ENCODE data around the gene CELSR1.

CELSR1 gene

DNA sequence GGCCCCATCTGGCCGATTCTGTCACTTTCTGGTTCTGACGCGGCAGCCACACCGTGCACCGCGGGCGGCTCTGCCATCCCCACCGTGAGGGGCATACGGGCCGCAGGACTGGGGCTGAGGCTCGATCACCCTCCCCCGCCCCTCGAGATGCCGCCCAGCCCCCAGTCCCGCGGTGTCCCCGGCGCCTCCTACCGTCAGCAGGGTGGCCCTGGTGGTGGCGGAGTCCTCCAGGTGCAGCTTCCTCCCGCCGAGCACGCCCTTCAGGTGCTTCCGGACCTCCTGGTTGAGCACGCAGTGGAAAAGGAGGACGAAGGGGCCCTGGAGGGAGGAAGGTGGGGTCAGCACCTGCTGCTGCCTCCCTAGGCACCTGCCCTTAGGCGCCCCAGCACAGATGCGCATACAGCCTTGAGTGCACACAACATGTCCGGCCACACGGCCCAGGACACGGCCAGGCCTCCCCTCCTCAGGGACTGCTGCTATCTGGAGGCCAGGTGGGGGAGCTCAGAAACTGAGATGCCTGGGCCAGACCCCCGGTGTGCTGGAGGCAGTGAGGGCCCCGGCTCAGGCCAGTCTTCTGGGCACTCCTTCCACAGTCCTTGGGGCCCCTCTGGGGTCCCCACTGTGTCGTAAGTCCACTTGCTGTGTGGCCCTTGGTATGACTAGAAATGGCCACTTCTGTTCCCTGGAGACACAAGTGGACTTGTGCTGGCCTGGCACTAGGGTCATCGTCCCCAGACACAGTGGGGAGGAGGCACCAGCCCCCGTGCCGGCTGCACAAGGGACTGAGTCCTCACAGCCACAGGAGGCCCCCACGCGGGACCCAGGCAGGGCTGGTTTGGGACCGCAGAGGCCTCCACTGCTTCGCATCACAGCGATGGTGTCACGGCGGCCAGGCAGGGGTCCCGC is 170.4 kb downstream of the CELSR1 start (continued):
- no peak for TF ChIP-seq TCF4 (CRISPR knock-in tag; IDR thresholded peaks at IDR 0.05; ENCODE audit: borderline replicate concordance)
- no peak for TF ChIP-seq ZNF8 (CRISPR knock-in tag; IDR thresholded peaks at IDR 0.05)
- TF ChIP-seq RARB (CRISPR knock-in tag; IDR thresholded peaks at IDR 0.05) = no peak
- TF ChIP-seq, protein P1, sequence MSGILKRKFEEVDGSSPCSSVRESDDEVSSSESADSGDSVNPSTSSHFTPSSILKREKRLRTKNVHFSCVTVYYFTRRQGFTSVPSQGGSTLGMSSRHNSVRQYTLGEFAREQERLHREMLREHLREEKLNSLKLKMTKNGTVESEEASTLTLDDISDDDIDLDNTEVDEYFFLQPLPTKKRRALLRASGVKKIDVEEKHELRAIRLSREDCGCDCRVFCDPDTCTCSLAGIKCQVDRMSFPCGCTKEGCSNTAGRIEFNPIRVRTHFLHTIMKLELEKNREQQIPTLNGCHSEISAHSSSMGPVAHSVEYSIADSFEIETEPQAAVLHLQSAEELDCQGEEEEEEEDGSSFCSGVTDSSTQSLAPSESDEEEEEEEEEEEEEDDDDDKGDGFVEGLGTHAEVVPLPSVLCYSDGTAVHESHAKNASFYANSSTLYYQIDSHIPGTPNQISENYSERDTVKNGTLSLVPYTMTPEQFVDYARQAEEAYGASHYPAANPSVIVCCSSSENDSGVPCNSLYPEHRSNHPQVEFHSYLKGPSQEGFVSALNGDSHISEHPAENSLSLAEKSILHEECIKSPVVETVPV (CRISPR knock-in tag; IDR thresholded peaks at IDR 0.05) = no peak
- no peak for TF ChIP-seq ISL1 (CRISPR knock-in tag; IDR thresholded peaks at IDR 0.05)
- TF ChIP-seq ZFP3 (CRISPR knock-in tag; IDR thresholded peaks at IDR 0.05) = no peak

DNA sequence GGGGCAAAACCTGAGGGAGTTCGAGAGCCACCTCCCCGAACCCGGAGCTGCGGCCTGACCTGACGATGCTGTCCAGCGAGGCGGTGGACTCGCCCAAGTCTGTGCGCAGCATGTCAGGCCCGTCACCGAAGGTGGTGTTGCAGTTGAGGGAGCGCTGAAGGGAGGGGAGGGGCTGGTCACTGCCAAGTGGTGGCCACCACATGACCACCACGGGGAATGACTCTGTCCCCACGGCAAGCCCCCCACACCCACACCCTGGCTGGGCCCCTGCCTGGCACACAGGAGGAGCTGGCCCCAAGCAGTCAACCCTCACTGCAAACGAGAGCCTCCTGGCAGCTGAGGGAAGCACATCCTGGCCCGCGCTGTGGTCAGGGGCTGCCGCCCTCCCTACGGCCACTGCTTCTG is 171.1 kb downstream of the CELSR1 start:
- no peak for ATAC-seq
- no peak for TF ChIP-seq CREB5 (CRISPR knock-in tag; IDR thresholded peaks at IDR 0.05; ENCODE audit: low read depth)
- TF ChIP-seq ARNTL (CRISPR knock-in tag; IDR thresholded peaks at IDR 0.05; ENCODE audit: borderline replicate concordance, low read depth) = no peak
- no peak for TF ChIP-seq RARB (CRISPR knock-in tag; IDR thresholded peaks at IDR 0.05)
- TF ChIP-seq ZNF8 (CRISPR knock-in tag; IDR thresholded peaks at IDR 0.05) = no peak
- TF ChIP-seq ZNF565 (CRISPR knock-in tag; conservative IDR thresholded peaks at IDR 0.05; ENCODE audit: low read depth) = no peak
- TF ChIP-seq, protein P2, sequence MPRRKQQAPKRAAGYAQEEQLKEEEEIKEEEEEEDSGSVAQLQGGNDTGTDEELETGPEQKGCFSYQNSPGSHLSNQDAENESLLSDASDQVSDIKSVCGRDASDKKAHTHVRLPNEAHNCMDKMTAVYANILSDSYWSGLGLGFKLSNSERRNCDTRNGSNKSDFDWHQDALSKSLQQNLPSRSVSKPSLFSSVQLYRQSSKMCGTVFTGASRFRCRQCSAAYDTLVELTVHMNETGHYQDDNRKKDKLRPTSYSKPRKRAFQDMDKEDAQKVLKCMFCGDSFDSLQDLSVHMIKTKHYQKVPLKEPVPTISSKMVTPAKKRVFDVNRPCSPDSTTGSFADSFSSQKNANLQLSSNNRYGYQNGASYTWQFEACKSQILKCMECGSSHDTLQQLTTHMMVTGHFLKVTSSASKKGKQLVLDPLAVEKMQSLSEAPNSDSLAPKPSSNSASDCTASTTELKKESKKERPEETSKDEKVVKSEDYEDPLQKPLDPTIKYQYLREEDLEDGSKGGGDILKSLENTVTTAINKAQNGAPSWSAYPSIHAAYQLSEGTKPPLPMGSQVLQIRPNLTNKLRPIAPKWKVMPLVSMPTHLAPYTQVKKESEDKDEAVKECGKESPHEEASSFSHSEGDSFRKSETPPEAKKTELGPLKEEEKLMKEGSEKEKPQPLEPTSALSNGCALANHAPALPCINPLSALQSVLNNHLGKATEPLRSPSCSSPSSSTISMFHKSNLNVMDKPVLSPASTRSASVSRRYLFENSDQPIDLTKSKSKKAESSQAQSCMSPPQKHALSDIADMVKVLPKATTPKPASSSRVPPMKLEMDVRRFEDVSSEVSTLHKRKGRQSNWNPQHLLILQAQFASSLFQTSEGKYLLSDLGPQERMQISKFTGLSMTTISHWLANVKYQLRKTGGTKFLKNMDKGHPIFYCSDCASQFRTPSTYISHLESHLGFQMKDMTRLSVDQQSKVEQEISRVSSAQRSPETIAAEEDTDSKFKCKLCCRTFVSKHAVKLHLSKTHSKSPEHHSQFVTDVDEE (CRISPR knock-in tag; IDR thresholded peaks at IDR 0.05) = no peak
- TF ChIP-seq CSDC2 (CRISPR knock-in tag; IDR thresholded peaks at IDR 0.05) = no peak
- no peak for TF ChIP-seq ZFP30 (CRISPR knock-in tag; IDR thresholded peaks at IDR 0.05)
- TF ChIP-seq OSR1 (CRISPR knock-in tag; IDR thresholded peaks at IDR 0.05) = no peak
- TF ChIP-seq, protein P3, sequence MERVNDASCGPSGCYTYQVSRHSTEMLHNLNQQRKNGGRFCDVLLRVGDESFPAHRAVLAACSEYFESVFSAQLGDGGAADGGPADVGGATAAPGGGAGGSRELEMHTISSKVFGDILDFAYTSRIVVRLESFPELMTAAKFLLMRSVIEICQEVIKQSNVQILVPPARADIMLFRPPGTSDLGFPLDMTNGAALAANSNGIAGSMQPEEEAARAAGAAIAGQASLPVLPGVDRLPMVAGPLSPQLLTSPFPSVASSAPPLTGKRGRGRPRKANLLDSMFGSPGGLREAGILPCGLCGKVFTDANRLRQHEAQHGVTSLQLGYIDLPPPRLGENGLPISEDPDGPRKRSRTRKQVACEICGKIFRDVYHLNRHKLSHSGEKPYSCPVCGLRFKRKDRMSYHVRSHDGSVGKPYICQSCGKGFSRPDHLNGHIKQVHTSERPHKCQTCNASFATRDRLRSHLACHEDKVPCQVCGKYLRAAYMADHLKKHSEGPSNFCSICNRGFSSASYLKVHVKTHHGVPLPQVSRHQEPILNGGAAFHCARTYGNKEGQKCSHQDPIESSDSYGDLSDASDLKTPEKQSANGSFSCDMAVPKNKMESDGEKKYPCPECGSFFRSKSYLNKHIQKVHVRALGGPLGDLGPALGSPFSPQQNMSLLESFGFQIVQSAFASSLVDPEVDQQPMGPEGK (CRISPR knock-in tag; IDR thresholded peaks at IDR 0.05; ENCODE audit: borderline replicate concordance) = no peak
- TF ChIP-seq ZNF70 (CRISPR knock-in tag; IDR thresholded peaks at IDR 0.05) = no peak
- TF ChIP-seq, protein P1 (CRISPR knock-in tag; IDR thresholded peaks at IDR 0.05) = no peak
- no peak for TF ChIP-seq TCF4 (CRISPR knock-in tag; IDR thresholded peaks at IDR 0.05; ENCODE audit: borderline replicate concordance)
- TF ChIP-seq ISL1 (CRISPR knock-in tag; IDR thresholded peaks at IDR 0.05) = no peak
- no peak for TF ChIP-seq ESRRG (CRISPR knock-in tag; IDR thresholded peaks at IDR 0.05)
- no peak for TF ChIP-seq ZC3H10 (CRISPR knock-in tag; IDR thresholded peaks at IDR 0.05)
- no peak for TF ChIP-seq ZFP3 (CRISPR knock-in tag; IDR thresholded peaks at IDR 0.05)
- no peak for TF ChIP-seq POU6F1 (CRISPR knock-in tag; IDR thresholded peaks at IDR 0.05; ENCODE audit: borderline replicate concordance, low read depth)
